ENCODE data around the gene CCM2L.

CCM2L gene

DNA sequence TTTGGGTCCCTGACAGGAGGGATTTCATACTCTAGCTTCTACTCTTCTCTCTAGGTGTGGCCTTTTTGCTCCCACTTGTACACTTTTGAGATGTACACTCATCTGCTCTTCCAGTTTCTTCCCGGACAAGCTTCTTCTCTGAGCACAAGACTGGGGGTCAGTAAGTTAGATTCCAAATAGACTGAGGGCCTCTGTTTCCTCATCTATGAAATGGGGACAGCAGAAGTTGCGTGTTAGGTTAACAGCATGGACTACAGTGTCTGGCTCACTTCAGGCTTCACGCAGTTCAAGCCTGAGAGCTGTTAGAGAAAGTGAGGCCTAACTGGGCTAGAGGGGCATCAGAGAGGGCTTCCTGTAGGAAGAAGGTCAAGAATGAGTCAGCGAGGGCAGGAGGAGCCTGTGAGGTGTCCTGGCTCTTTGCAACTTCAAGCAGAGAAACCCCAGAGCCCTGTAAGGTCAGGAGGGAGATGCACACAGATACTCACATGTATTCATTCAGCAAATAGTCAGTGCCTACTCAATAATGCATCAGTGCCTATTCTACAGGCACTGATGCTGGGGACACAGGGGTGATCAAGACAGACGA is 21.7 kb upstream of the CCM2L start:
- H3K9me3 ChIP-seq (ENCODE audit: low read depth, low read length): no peaks in the 10 kb centered on the region
- no peak overlapping the region for H3K4me3 ChIP-seq
- no peak overlapping the region for H3K9ac ChIP-seq (ENCODE audit: insufficient read length)
- DNase-seq (ENCODE audit: low read depth, low spot score): no peak
- H3K27ac ChIP-seq: no peak overlapping the region
- TF ChIP-seq FOXP2 (optimal IDR thresholded peaks at IDR 0.05; ENCODE audit: control extremely low read depth, extremely low read length, insufficient read depth) (no peak), POLR2AphosphoS5 (IDR thresholded peaks at IDR 0.05; ENCODE audit: borderline replicate concordance, low read depth, low read length) (no peak), EZH2 (IDR thresholded peaks at IDR 0.05) (no peak)
- H3K36me3 ChIP-seq (ENCODE audit: insufficient read depth, low read length): no peaks in the 10 kb centered on the region

DNA sequence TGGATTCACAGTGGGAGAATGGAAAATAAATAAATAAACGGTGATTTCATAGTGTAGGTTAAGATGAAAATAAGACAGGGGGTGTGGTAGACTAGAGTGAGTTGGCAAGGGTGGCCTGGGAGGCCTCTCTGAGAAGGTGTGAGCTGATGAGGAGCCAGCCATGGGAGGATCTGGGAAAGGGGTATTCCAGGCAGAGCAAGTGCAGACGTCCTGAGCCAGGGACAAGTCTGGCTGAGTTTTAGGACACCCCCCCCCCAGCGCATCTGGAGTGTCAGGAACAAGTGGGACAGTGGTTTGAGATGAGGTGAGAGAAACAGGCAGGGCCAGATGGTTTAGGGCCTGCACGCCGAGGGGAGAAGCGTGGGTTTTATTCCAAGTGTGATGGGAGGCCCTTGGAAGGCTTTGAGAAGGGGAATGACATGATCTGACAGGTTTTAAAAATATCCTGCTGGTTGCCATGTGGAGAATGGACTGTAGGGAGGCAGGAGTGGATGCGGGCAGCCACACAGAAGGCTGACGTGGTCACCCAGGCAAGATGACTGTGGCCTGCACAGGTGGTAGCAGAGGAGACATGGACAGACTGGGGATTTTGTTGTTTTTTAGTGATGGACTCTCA is 21.1 kb upstream of the CCM2L start:
- no peak overlapping the region for H3K9ac ChIP-seq (ENCODE audit: insufficient read length)
- no peak for TF ChIP-seq POLR2AphosphoS5 (IDR thresholded peaks at IDR 0.05; ENCODE audit: borderline replicate concordance, low read depth, low read length)
- TF ChIP-seq EZH2 (IDR thresholded peaks at IDR 0.05): no peak
- TF ChIP-seq FOXP2 (optimal IDR thresholded peaks at IDR 0.05; ENCODE audit: control extremely low read depth, extremely low read length, insufficient read depth): no peak
- no peaks in the 10 kb centered on the region for H3K9me3 ChIP-seq (ENCODE audit: low read depth, low read length)
- no peak for DNase-seq (ENCODE audit: low read depth, low spot score)
- H3K4me3 ChIP-seq: no peak overlapping the region
- H3K36me3 ChIP-seq (ENCODE audit: insufficient read depth, low read length): no peaks in the 10 kb centered on the region
- no peak overlapping the region for H3K27ac ChIP-seq

DNA sequence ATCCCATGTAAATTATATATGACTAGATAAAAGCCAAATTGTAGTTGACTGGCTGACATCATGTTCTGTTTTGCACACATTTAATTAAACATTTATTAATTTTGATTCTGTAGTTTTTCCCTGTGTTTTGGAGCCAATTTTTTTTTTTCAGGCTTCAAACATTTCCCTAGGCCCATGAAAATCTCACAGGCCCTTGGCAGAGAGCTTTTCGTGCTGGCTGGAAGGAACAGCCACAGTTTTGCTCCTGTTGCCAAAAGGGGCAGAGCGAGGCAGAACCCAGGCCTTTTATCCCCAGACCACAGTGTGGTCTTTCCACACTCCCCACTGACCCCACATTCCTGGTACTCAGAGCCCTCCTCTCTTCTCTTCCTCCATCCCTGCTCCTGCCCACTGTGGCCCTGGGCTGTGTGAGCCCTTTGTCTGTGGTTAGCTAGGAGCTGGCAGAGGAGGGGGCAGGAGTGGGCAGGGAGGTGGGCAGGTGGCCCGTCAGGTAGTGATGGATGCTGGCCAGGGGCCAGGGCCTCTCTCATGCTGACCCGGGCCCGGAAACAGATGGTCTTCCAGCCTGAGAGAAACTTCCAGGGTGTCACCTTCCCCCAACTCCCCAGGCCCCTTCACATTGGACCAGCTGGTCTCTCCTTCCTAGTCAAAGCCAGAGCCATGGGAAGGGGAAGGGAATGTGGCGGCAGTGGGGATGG is 19.4 kb upstream of the CCM2L start:
- no peak for DNase-seq (ENCODE audit: low read depth, low spot score)
- Histone ChIP-seq H3K9ac (ENCODE audit: insufficient read length) (no peak overlapping the region), H3K4me3 (no peak overlapping the region), H3K27ac (no peak overlapping the region), H3K9me3 (ENCODE audit: low read depth, low read length) (no peaks in the 10 kb centered on the region), H3K36me3 (ENCODE audit: insufficient read depth, low read length) (no peaks in the 10 kb centered on the region)
- TF ChIP-seq POLR2AphosphoS5 (IDR thresholded peaks at IDR 0.05; ENCODE audit: borderline replicate concordance, low read depth, low read length) (no peak), EZH2 (IDR thresholded peaks at IDR 0.05) (no peak), FOXP2 (optimal IDR thresholded peaks at IDR 0.05; ENCODE audit: control extremely low read depth, extremely low read length, insufficient read depth) (no peak)

DNA sequence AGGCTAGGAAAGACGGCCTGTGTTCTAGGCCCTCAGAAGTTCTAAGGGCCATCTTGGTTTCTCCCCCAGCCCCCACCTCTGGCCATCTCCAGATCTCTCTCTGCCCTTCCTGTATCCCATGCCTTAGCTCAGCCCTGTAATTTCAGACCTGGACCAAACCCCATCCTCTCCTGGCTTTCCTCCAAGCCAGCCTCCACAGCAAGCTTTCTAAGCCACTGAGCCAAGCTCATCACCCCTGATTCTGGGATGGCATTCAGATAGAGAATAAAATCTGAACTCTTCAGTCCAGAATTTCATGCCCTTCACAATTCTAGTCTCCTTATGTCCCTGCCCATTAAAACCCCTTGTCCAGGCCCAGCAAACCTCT is 18.9 kb upstream of the CCM2L start:
- TF ChIP-seq POLR2AphosphoS5 (IDR thresholded peaks at IDR 0.05; ENCODE audit: borderline replicate concordance, low read depth, low read length) (no peak), FOXP2 (optimal IDR thresholded peaks at IDR 0.05; ENCODE audit: control extremely low read depth, extremely low read length, insufficient read depth) (no peak), EZH2 (IDR thresholded peaks at IDR 0.05) (no peak)
- DNase-seq (ENCODE audit: low read depth, low spot score): no peak
- H3K36me3 ChIP-seq (ENCODE audit: insufficient read depth, low read length): no peaks in the 10 kb centered on the region
- no peak overlapping the region for H3K27ac ChIP-seq
- H3K9ac ChIP-seq (ENCODE audit: insufficient read length): no peak overlapping the region
- H3K9me3 ChIP-seq (ENCODE audit: low read depth, low read length): no peaks in the 10 kb centered on the region
- H3K4me3 ChIP-seq: no peak overlapping the region

DNA sequence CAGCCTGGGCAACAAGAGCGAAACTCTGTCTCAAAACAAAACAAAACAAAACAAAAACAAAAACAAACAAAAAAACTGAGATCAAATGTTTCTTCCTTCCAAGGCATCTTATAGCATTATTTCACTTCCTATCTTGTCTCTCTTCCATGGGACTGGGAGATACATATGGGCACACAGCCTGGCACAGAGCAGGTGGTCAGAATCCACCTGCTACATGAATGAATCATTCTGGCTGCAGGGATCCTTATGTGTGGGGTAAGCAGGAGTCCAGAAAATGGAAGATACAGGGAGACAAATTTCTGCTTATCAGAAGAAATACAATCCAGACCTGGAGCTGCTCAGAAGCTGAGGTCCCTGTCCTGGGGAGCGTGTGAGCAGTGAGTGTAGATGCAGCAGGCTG is 18.2 kb upstream of the CCM2L start:
- H3K27ac ChIP-seq: no peak overlapping the region
- TF ChIP-seq POLR2AphosphoS5 (IDR thresholded peaks at IDR 0.05; ENCODE audit: borderline replicate concordance, low read depth, low read length): no peak
- no peak for TF ChIP-seq FOXP2 (optimal IDR thresholded peaks at IDR 0.05; ENCODE audit: control extremely low read depth, extremely low read length, insufficient read depth)
- TF ChIP-seq EZH2 (IDR thresholded peaks at IDR 0.05): no peak
- DNase-seq (ENCODE audit: low read depth, low spot score): no peak

DNA sequence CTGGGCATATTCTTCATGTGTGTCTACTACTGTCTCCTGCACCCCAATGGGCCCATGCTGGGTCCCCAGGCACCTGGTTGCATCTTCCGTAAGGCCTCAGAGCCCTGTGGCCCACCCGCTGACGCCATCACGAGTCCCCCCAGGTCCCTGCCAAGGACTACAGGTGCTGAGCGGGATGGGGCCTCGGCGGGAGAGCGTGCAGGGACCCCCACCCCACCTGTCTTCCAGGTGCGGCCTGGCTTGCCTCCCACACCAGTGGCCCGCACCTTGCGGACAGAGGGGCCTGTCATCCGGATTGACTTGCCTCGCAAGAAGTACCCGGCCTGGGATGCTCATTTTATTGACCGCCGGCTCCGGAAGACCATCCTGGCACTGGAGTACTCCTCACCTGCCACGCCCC is 13.2 kb upstream of the CCM2L start:
- H3K4me3 ChIP-seq: no peak overlapping the region
- DNase-seq (ENCODE audit: low read depth, low spot score): no peak
- TF ChIP-seq FOXP2 (optimal IDR thresholded peaks at IDR 0.05; ENCODE audit: control extremely low read depth, extremely low read length, insufficient read depth): no peak
- TF ChIP-seq EZH2 (IDR thresholded peaks at IDR 0.05): no peak
- no peak for TF ChIP-seq POLR2AphosphoS5 (IDR thresholded peaks at IDR 0.05; ENCODE audit: borderline replicate concordance, low read depth, low read length)
- no peak overlapping the region for H3K9ac ChIP-seq (ENCODE audit: insufficient read length)
- no peaks in the 10 kb centered on the region for H3K36me3 ChIP-seq (ENCODE audit: insufficient read depth, low read length)
- no peaks in the 10 kb centered on the region for H3K9me3 ChIP-seq (ENCODE audit: low read depth, low read length)
- no peak overlapping the region for H3K27ac ChIP-seq

More for the DNA sequence above, 18.2 kb upstream of the CCM2L start:
- H3K9ac ChIP-seq (ENCODE audit: insufficient read length): no peak overlapping the region
- H3K36me3 ChIP-seq (ENCODE audit: insufficient read depth, low read length): no peaks in the 10 kb centered on the region
- no peak overlapping the region for H3K4me3 ChIP-seq
- H3K9me3 ChIP-seq (ENCODE audit: low read depth, low read length): no peaks in the 10 kb centered on the region

DNA sequence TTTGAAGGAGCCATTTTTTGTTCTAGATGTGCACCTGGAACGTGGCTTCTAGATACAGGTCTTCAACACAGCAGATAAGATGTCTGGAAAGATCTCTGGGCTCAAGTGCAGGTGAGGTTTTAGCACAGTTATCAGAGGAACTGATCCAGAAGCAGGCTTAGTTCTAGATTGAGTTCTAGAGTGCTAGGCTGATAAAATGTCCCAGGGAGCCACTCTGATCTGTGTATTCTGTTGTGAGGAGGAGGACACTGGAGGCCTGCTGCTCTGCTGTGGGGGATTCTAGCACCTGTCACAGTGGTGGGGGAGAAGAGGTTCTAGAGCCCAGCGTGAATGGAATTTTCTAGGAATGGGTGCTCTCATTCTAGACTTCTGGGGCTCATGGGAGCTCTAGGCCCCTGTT is 12.0 kb upstream of the CCM2L start:
- Histone ChIP-seq H3K9ac (ENCODE audit: insufficient read length) (no peak overlapping the region), H3K27ac (no peak overlapping the region), H3K9me3 (ENCODE audit: low read depth, low read length) (no peaks in the 10 kb centered on the region), H3K36me3 (ENCODE audit: insufficient read depth, low read length) (no peaks in the 10 kb centered on the region), H3K4me3 (no peak overlapping the region)
- TF ChIP-seq FOXP2 (optimal IDR thresholded peaks at IDR 0.05; ENCODE audit: control extremely low read depth, extremely low read length, insufficient read depth) (no peak), EZH2 (IDR thresholded peaks at IDR 0.05) (no peak)
- no peak for DNase-seq (ENCODE audit: low read depth, low spot score)

DNA sequence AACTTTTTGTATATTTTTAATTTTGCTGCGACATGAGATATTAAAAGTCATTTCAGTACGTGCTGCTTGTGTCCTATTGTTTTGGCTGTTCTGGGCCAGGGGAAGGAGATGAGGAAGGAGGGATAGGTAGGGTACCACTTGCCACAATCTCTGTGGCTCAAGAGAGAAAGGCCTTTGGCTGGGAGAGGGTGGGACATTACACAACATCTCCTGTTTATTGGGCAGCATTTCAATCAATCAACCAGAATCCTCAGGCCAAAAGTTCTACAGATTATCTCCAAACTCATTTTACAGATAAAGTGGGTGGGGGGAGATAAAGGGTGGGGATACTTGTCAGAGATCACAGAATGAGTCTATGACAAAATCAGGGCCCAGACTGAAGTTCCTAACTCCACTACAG is 6.9 kb upstream of the CCM2L start:
- Histone ChIP-seq H3K36me3 (ENCODE audit: insufficient read depth, low read length) (no peaks in the 10 kb centered on the region), H3K4me3 (no peak overlapping the region), H3K27ac (no peak overlapping the region), H3K9me3 (ENCODE audit: low read depth, low read length) (no peaks in the 10 kb centered on the region), H3K9ac (ENCODE audit: insufficient read length) (no peak overlapping the region)
- no peak for TF ChIP-seq FOXP2 (optimal IDR thresholded peaks at IDR 0.05; ENCODE audit: control extremely low read depth, extremely low read length, insufficient read depth)
- TF ChIP-seq POLR2AphosphoS5 (IDR thresholded peaks at IDR 0.05; ENCODE audit: borderline replicate concordance, low read depth, low read length): no peak
- TF ChIP-seq EZH2 (IDR thresholded peaks at IDR 0.05): no peak
- no peak for DNase-seq (ENCODE audit: low read depth, low spot score)
